ENCODE results near the gene PROSER1.

DNA sequence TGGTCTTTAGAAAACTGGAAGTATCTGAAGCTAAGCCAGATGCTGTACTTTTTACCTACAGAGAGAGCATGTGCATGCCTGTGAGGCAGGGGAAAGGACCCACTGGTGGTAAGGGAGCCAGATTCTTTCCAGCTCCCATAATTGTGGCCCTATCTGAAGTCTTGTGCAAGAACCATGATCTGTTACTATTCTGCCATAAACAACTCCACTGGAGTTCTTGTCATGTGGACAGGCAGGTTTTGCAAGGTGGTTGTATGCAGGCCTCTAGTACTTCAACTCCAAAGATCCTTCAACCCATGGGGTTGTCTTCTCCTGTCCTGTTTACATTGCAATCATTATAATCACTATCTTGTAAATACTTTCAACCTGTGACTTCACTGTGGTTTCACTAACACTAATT, 14.1 kb downstream of the PROSER1 start:
- TF ChIP-seq, protein P1, sequence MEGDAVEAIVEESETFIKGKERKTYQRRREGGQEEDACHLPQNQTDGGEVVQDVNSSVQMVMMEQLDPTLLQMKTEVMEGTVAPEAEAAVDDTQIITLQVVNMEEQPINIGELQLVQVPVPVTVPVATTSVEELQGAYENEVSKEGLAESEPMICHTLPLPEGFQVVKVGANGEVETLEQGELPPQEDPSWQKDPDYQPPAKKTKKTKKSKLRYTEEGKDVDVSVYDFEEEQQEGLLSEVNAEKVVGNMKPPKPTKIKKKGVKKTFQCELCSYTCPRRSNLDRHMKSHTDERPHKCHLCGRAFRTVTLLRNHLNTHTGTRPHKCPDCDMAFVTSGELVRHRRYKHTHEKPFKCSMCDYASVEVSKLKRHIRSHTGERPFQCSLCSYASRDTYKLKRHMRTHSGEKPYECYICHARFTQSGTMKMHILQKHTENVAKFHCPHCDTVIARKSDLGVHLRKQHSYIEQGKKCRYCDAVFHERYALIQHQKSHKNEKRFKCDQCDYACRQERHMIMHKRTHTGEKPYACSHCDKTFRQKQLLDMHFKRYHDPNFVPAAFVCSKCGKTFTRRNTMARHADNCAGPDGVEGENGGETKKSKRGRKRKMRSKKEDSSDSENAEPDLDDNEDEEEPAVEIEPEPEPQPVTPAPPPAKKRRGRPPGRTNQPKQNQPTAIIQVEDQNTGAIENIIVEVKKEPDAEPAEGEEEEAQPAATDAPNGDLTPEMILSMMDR (IDR thresholded peaks at IDR 0.05): no peak
- no peak for TF ChIP-seq POLR2A (IDR thresholded peaks at IDR 0.05)

Data from lower leg skin (tissue), 3 donors.